Epithelial cell of prostate (primary cell): ENCODE results near the gene RBFOX2.

Source experiments
- DNase-seq: peaks from one replicate; pipeline ENCODE4 v3.0.0-alpha.2; 2011; ENCODE audit warnings: low read depth, low spot score
- H3K27ac ChIP-seq: fragments of 450-650 bp; 2 replicates; pipeline ENCODE4 v1.5.1; 2017; ENCODE audit warnings: mild to moderate bottlenecking

Gene RBFOX2

DNA sequence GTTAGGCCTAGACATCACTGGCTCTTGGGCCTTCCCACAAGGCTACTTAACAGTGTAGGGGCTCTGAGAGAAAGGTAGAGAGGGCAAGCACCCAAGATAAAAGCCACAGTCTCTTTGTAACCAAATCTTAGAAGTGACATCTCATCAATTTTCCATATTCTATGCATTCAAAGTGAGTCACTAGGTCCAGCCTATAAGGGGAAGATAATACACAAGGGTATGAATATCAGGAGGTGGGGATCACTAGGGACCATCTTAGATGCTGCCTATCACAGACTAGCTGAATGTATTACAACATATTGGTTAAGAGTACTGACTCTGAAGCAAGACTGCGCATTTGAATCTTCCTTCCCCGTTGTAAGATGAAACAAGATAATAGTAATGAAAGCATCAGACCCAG lies 144.1 kb downstream of the RBFOX2 start:
- no peak overlapping the region for H3K27ac ChIP-seq
- DNase-seq, result no peak

DNA sequence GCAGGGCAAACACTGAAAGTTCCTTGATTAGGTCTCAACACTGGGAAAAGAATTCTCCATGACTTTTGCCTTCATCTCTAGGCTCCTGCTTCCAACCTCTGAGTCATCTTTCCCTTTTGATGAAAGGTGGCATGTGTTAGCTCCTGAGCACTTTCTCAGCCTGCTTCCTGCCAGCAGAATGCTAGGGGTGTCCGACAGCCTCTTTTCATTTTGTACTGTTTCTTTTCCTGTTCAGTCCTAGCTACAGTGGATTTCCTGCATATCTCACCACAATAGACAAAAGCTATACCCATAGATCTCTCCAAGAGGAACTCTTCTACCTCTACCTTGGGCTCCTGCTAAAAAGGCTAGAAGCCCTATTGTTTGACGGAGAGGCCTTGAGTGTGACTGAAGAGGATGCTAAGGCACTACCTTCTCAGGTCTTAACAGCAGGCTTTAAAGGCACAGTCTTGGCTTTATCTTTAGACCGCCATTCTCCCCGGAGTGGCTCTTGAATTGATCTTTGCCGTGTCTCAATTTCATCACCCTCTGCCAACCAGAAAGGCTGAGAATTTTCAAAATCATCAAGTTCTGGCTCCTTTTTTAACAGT lies 145.5 kb downstream of the RBFOX2 start:
- peak overlapping the region; percentile 14 for H3K27ac ChIP-seq
- DNase-seq, result no peak

DNA sequence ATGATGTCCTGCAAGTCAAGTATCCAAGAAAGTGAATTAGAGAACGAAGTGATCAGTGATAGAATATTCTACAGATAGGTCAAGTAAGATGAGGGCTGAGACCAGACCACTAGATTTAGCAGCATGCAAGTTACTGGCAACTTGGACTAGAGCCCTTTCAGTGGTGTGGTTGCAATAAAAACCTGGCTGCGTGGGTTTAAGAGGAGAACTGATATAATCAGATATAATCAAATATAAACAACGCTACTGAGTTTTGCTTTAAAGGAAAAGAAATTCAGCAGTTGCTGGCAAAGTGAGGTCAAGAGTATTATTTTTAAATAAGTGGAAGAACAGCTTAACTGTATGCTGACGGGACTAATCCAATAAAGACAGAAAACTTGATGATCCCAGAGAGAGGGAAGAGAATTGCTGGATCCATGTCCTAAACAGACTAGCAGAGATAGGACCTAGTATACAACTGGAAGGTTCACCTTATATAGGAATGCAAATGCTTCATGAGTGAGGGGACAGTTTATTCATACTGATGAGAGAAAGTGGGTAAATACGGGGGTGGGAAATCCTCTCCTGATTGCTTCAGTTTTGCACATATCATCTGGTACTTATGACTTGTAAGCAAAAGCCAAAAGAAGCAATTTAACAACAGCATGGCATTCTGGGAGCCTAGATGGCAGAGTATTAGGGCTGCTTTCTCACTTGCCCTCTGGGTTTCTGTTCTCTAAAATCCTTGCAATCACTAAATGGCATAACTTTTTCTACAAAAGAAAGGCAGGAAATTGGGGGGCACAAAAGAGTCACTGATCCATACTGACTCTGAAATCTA lies 146.2 kb downstream of the RBFOX2 start:
- DNase-seq, result no peak
- no peak overlapping the region for H3K27ac ChIP-seq

DNA sequence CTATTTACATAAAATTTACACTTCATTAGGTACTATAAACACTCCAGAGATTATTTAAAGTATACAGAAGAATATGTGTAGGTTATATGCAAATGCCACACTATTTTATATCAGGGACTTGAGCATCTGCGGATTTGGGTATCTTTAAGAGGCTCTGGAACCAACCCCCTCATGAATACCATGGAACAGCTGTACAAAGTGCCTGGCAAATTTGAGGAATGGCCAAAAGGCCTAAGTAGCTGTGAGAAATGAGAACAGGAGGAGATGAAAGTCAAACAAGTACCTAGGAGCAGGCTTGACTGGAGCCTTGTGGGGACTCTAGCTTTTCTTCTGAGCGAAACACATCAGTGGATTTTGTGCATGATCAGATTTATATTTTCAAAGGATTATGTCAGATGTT lies 149.3 kb downstream of the RBFOX2 start:
- DNase-seq, result no peak
- no peak overlapping the region for H3K27ac ChIP-seq

DNA sequence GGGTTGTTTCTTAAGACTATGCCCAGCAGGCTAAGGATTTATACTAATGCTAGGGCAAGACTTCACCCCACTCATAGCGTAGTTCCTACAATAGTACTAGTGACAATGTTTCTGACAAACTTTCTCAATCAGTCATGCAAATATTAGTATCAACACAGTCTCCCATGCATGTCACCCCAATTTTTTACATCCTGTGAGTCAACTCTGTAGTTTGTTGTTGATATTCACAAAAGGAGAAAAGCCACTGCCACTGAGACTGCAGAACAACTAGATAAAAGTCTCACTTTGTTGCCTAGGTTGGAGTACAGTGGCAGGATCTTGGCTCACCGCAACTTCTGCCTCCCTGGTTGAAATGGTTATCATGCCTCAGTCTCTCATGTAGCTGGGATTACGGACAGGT lies 155.2 kb downstream of the RBFOX2 start:
- no peak overlapping the region for H3K27ac ChIP-seq
- no peak for DNase-seq

DNA sequence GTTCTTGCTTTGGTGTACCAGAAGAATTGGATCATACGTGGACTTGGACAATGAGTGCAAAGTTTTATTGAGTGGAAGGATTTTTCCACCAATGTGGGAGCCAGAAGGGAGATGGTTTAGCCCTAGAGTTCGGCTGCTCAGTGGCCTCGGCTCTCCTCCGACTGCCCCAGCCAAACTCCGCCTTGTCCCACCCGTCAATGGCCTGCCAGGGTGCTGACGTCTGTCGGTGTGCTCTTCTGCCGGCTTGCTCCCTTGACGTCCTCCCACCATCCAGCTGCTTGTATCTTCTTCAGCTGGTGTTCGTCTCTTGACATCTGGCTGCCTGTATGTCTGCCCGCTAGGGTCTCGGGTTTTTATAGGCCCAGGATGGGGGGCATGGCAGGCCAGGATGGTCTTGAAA lies 156.2 kb downstream of the RBFOX2 start:
- H3K27ac ChIP-seq, result no peak overlapping the region
- DNase-seq, result no peak

DNA sequence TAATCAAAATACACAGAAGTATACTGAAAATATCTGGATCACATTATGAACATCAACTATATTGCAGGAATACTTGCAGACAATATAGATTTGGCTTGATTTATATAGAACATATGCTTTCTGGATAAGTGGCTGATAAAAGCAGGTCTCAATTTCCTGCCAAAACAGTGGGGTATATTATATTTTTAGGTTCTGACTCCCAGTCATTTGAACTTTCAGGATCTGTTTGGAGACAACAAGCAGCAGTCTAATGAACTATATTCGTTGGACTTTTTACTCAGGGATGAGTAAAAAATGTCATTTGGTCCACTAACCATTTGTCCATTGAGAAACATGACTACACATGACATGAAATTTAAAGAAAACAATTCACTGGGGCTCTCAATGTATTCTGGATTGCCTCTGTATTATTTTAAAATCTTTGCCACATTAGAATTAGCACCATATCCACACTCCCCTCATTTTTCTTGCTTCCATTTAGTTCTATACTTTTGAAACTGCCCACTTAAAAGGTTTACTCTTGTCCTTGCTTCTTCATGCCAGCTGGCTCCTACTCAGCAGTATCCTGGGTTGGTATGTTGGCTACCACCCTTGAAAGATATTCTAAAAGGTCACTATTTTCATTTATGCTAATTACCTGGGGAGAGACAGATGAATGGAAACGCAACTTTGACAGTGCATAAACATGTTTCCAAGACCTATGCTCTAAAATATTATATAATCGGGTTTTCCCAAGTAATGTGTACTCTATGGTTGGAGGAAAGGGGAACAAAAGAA lies 157.9 kb downstream of the RBFOX2 start:
- no peak for DNase-seq

DNA sequence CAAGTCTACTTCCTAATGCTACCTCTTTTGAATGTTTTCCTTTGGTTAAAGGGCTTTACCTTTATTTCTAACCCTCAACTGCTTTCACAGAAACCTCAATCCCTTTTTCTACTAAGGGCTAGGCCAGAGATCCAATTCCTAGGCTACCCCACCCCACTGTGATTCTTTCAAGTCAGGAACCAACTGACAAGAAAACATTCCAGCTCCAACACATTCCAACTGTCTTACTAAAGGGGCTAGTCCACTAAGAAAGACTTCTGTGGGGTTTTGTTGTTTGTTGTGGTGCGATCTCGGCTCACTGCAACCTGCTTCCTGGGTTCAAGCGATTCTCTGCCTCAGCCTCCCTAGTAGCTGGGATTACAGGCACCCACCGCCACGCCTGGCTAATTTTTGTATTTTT lies 159.7 kb downstream of the RBFOX2 start:
- no peak for DNase-seq

More for the DNA sequence above, 157.9 kb downstream of the RBFOX2 start:
- H3K27ac ChIP-seq, result no peak overlapping the region

DNA sequence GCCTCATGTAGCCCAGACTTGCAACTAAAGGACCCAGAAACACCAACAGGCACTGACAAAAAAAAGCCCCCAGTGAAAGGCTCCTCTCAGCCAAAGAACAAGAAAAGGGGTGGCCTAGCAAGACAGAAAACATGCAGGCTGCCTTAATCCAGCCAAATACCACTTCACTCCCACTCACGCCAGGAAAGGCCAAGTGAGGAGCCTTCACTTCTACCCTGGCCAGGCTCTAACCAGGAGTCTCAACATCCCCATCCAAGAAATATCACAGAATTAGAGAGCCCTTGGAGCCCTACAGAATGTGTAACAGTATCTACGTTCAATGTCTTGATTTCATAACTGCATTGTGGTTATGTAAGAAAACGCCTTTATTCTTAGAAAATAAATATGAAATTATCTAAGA lies 162.0 kb downstream of the RBFOX2 start:
- no peak for DNase-seq
- no peak overlapping the region for H3K27ac ChIP-seq

More for the DNA sequence above, 159.7 kb downstream of the RBFOX2 start:
- peak overlapping the region; percentile 17 for H3K27ac ChIP-seq

DNA sequence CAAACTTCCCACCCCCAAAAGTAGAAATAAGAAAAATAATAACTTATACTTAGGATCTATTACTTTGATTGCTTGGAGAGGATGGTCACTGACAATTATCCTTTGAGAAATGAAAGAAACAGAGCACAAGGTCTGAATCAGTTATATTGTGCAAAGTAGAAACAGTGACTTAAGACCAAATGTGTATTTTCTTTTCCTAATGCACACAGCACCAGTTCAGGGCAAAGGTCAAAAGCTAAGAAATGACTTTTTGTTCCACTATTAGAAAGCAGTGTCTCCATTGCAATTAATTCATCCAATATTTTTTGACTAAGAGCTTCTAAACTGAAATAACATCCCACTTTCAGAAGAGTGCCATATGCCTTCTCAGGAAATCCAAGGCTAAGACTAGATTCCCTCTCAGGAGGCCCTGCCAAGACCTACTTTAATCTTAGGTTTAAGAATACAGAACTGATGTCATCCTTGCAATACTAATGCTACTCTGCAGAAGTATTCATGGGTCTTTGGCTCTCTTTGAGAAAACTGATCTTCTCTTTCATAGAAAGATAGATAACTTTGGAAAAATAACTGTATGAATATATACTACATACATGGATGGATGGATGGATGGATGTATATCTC lies 164.0 kb downstream of the RBFOX2 start:
- DNase-seq, result no peak
- no peak overlapping the region for H3K27ac ChIP-seq

DNA sequence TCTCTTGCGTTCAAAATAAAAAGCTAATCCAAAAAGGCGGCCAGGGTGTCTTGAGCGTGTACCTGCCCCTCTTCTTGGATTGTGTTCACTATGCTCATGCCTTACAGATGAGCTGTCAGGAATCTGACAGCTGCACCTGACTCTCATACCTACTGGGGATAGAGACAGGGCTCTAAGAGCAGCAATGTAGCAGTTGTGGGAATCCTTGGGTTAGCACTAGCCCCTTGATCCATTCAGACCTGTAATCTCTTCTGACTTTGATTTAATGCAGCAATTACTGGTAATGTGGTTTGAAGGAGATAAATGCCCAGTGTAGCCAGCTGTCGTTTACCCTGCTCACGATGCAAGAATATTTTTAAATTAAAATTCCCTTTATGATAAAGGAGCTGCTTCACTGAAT lies 165.2 kb downstream of the RBFOX2 start:
- H3K27ac ChIP-seq, result no peak overlapping the region
- no peak for DNase-seq

DNA sequence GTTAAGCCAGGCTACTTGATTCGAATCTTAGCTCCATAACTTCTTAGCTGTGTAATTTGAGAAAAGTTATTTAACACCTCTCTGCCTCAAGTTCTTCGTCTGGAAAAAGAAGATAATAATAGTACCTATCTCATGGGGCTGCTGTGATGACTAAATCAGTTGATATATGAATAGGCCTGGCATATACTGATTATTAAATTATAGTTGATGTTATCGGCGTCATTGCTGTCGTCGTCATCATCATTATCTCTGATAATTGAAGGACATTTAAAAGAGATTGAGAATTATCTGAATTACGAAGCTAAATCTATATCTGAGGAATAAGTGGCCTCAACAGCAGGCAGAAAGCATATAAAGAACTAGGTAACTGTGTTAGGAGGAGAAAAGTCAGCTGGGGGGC lies 165.9 kb downstream of the RBFOX2 start:
- no peak overlapping the region for H3K27ac ChIP-seq
- DNase-seq, result no peak

DNA sequence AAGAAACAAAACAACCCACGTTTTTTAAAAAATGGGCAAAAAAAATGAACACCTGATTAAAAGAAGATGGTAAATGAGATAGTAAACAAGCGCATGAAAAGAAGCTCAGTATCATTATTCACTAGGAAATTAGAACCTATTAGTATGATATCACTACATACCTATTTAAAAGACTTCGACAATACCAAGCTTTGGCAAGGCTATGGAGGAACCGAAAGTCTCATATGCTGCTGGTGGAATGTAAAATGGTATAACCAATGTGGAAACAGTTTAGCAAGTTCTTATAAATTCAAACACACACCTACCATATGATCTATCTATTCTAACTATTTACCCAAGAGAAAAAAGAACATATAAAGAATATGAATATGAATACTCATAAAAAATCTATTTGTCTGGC lies 167.2 kb downstream of the RBFOX2 start:
- no peak overlapping the region for H3K27ac ChIP-seq
- no peak for DNase-seq

DNA sequence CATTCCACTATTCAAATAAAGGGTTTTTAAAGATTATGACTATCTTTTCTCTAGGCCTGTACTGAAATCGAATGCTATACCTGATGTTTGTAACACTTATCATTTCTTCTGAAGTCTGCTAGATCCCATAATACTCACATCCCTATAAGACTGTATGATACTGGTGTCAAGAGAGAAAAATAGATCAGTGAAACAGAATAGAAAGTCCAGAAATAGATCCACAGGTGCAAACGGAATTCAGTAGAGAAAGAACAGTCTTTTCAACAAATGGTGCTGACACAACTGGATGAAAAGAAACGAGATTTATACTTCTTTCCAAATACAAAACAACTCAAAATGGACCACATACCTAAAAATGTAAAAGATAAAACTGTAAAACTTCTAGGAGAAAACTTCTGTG lies 167.8 kb downstream of the RBFOX2 start:
- no peak for DNase-seq
- H3K27ac ChIP-seq, result no peak overlapping the region

DNA sequence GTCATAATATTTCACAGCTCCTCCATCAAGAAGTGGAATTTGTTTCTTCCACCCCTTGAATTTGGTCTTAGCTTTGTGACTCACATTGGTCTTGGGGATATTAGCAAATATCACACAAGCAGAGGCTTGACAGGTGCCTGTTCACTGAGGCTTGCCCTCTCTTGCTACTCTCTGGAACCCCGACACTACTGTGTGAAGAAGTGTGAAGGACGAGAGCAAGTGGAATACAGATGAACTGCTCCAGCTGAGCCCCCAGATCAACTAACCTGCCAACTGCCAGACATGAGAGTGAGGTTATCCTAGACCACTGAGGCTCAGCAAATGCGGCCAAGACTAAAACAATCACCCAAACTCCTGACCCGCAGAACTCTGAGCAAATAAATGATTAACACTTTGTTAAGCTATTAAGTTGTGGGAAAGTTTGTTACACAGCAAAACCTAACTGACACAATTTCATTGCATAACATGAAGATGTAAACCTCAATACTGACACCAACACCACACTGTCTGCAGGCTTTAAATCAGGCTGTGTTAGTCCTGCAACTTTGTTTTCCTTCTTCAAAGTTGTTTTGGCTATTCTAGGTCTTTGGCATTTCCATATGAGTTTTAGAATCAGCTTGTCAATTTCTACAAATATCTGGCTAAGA lies 168.4 kb downstream of the RBFOX2 start:
- DNase-seq, result no peak
- H3K27ac ChIP-seq, result no peak overlapping the region

DNA sequence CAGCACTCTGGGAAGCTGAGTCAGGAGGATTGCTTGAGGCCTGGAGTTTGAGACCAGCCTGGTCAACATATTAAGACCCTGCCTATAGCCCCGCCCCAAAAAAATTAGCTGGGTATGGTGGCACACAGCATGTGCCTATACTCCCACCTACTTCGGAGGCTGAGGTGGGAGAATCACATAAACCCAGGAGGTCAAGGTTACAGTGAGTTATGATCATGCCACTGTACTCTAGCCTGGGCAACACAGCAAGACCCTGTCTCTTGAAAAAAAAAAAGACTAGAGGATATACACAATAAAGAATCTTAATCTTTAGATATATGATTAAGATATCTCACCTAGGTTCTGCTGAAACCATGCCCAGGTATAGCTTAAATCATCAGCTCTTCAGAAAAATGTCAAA lies 174.3 kb downstream of the RBFOX2 start:
- no peak overlapping the region for H3K27ac ChIP-seq
- DNase-seq, result no peak

DNA sequence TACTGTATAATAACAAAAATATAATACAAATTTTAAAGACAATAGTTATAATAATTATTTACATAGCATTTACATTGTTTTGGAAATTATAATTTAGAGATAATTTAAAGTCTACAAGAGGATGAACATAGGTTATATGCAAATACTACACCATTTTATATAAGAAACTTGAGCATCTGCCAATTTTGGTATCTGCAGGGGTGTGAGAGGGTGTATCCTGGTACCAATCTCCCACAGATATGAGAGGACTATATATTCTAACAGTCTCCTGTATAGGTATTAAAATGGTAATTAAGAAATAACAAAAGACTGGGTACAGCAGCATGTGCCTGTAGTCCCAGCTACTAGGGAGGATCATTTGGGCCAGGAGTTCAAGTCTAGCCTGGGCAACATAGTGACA lies 176.5 kb downstream of the RBFOX2 start:
- H3K27ac ChIP-seq, result no peak overlapping the region
- DNase-seq, result no peak

DNA sequence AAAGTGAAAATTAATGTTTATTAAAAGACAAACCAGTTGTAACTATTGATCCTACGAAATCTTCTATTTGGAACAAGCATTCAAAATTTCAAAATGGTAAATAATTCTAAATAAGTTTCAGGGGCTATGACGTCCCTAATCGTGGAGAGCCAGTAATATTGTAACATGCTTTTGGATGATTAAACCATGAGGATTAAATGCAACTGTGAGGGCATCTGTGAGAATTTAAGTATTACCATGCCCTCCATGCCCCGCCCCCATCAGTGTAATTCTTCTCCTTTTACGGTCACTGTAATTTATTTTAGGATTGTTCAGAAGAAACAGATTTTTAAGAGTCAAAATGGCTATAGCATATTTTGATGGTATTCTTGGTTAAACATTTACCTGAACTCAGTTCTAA lies 177.8 kb downstream of the RBFOX2 start:
- no peak for DNase-seq
- no peak overlapping the region for H3K27ac ChIP-seq

DNA sequence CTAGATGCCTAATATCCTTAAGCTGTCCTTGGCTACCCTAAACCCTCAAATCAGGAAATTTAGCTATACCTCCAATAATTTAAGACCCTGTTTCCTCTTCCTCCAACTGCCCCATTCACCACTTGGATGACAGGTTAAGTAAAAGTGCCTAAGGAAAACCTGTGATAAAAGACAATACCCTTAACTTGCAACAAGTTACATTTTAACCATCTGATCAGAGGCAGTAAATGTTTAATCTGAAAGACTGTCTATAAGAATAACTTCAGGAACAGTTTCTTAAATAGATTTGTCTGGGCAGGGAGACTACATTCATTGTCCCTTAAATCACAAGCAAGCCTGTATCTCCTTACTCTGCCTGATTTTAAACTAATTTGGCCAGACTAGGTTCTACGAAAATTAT lies 181.8 kb downstream of the RBFOX2 start:
- DNase-seq, result no peak
- no peak overlapping the region for H3K27ac ChIP-seq

DNA sequence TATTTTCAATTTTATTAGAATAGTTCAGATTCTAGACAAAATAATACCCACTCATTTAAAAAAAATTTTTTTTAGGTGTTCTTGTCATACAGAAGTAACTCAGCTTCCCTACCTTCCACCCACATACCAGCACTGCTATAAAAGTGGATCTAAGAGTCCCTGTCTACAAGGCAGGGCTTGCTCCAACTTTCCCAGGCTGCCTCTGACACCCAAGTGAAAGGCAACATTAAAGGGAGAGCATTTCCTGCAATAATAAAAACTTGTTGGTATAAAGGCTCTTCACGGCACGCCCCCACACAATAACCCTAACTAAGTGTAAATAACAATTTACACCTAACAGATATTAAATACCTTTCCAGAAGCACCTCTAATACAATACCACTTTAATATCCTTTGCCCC lies 183.7 kb downstream of the RBFOX2 start:
- no peak overlapping the region for H3K27ac ChIP-seq

More for the DNA sequence above, 183.7 kb downstream of the RBFOX2 start:
- no peak for DNase-seq
